ENCODE results near the gene CCDC91.

GRCh38 chr12:28171356-28172060 is 18.7 kb upstream of the CCDC91 start:
- TF ChIP-seq CTCF (IDR thresholded peaks at IDR 0.05) (no peak), POLR2A (IDR thresholded peaks at IDR 0.05) (no peak)

Measured in Peyer's patch (tissue), 4 donors.